ENCODE measurements around the gene THAP3. TPM values are rescaled to one million over a fixed set of nuclear protein-coding genes. Genes with fewer than 3 reads are reported as not detected.
A peak's percentile ranks its signal among the peaks of the same experiment; 100 is the strongest.

The THAP3 gene
- total and polyA plus RNA-seq, 9 of the 15 experiments (the other 6 are each of a cell fraction or from before 2014, with no cell fraction given) = 1.9 to 31.2 (median 18.2) TPM

GRCh38 chr1:6601923-6602668, 22.6 kb upstream of the THAP3 start (continued):
- no peak for TF ChIP-seq POLR2H (tag; IDR thresholded peaks at IDR 0.05; ENCODE audit: low read depth)
- no peak for TF ChIP-seq XRCC3 (IDR thresholded peaks at IDR 0.05)
- no peak for TF ChIP-seq NFE2 (IDR thresholded peaks at IDR 0.05; ENCODE audit: low read depth)
- TF ChIP-seq ZNF24 (IDR thresholded peaks at IDR 0.05) = 0 out of 2 replicates have a peak, but pooled peaks have one; percentile 42
- TF ChIP-seq SRSF9 (IDR thresholded peaks at IDR 0.05; ENCODE audit: borderline replicate concordance, low read depth, low read length) = no peak
- TF ChIP-seq ILF3 (IDR thresholded peaks at IDR 0.05; ENCODE audit: borderline replicate concordance) = peak; percentile 16; the same call in 1 of the 2 replicates
- no peak for TF ChIP-seq CTCFL (IDR thresholded peaks at IDR 0.05; ENCODE audit: borderline replicate concordance, insufficient read depth, low read depth, low read length, poor library complexity, severe bottlenecking)
- TF ChIP-seq ETS1 (conservative IDR thresholded peaks at IDR 0.05; ENCODE audit: control insufficient read depth, low read depth, low read length) = peak; percentile 50
- TF ChIP-seq, protein P1, sequence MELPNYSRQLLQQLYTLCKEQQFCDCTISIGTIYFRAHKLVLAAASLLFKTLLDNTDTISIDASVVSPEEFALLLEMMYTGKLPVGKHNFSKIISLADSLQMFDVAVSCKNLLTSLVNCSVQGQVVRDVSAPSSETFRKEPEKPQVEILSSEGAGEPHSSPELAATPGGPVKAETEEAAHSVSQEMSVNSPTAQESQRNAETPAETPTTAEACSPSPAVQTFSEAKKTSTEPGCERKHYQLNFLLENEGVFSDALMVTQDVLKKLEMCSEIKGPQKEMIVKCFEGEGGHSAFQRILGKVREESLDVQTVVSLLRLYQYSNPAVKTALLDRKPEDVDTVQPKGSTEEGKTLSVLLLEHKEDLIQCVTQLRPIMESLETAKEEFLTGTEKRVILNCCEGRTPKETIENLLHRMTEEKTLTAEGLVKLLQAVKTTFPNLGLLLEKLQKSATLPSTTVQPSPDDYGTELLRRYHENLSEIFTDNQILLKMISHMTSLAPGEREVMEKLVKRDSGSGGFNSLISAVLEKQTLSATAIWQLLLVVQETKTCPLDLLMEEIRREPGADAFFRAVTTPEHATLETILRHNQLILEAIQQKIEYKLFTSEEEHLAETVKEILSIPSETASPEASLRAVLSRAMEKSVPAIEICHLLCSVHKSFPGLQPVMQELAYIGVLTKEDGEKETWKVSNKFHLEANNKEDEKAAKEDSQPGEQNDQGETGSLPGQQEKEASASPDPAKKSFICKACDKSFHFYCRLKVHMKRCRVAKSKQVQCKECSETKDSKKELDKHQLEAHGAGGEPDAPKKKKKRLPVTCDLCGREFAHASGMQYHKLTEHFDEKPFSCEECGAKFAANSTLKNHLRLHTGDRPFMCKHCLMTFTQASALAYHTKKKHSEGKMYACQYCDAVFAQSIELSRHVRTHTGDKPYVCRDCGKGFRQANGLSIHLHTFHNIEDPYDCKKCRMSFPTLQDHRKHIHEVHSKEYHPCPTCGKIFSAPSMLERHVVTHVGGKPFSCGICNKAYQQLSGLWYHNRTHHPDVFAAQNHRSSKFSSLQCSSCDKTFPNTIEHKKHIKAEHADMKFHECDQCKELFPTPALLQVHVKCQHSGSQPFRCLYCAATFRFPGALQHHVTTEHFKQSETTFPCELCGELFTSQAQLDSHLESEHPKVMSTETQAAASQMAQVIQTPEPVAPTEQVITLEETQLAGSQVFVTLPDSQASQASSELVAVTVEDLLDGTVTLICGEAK (IDR thresholded peaks at IDR 0.05) = no peak
- TF ChIP-seq, protein P1 (CRISPR knock-in tag; IDR thresholded peaks at IDR 0.05) = no peak
- no peak for TF ChIP-seq ZFP30 (CRISPR knock-in tag; IDR thresholded peaks at IDR 0.05; ENCODE audit: borderline replicate concordance)
- TF ChIP-seq, protein P2, sequence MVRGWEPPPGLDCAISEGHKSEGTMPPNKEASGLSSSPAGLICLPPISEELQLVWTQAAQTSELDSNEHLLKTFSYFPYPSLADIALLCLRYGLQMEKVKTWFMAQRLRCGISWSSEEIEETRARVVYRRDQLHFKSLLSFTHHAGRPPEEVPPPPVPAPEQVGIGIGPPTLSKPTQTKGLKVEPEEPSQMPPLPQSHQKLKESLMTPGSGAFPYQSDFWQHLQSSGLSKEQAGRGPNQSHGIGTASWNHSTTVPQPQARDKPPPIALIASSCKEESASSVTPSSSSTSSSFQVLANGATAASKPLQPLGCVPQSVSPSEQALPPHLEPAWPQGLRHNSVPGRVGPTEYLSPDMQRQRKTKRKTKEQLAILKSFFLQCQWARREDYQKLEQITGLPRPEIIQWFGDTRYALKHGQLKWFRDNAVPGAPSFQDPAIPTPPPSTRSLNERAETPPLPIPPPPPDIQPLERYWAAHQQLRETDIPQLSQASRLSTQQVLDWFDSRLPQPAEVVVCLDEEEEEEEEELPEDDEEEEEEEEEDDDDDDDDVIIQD (CRISPR knock-in tag; IDR thresholded peaks at IDR 0.05) = no peak; the same call in 1 of the 2 replicates
- TF ChIP-seq C11orf30 (IDR thresholded peaks at IDR 0.05; ENCODE audit: low read depth) = no peak

Measured in K562 (cell line).